ENCODE measurements around the gene MYO1F. TPM values are rescaled to one million over a fixed set of nuclear protein-coding genes. Genes with fewer than 3 reads are reported as not detected.

MYO1F gene
- total and polyA plus RNA-seq, 10 of the 15 experiments (the other 5 are each of a cell fraction or from before 2014, with no cell fraction given): 3.5 to 49.4 (median 31.3) TPM

DNA sequence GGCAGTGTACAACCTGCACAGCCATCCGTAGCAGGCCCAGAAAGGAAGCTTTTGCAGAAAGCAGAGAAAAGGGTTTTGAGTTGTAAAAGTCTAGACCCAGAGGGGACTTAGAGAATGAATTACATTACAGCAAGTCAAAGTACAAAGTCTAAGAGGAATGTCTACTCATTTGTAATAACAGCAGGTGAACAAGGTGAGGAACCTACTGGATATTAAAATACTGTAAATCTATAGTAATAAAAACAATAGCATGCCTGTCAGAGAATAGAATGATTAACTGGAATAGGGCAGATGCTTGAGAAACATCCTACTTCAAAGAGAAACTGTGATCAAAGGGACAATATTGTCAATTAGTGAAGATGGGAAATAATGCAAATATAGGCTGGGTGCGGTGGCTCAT lies 45.0 kb downstream of the MYO1F start:
- ChIA-PET RAD21 (ENCODE audit: unreplicated experiment) (no interaction called here), CTCF (no interaction called here), SMC1A (ENCODE audit: uncharacterized antibody, unreplicated experiment) (no interaction called here), POLR2A (interaction anchor here (0.6 kb wide), 1 partner anchor 13 kb away, joined by 4 read pairs; no protein-coding TSS in a partner anchor)
- Histone ChIP-seq H2AFZ (ENCODE audit: control insufficient read depth, low read depth, low read length) (no peak overlapping the region), H3K36me3 (ENCODE audit: control insufficient read depth in 2 of 2, insufficient read depth in 2 of 2, low read length in 1 of 2) (no peaks in the 10 kb centered on the region), H3K4me3 (no peak overlapping the region), H3K4me1 (ENCODE audit: control insufficient read depth, insufficient read depth, low read length) (no peaks in the 10 kb centered on the region), H3K4me2 (ENCODE audit: control insufficient read depth, insufficient read depth) (no peak overlapping the region), H3K79me2 (ENCODE audit: control insufficient read depth, insufficient read depth, low read length) (no peaks in the 10 kb centered on the region), H3K9me3 (replicated peaks; ENCODE audit: control insufficient read depth, insufficient read depth, low read length) (no peaks in the 10 kb centered on the region; the same call in 2 of the 3 replicates), H3K27me3 (replicated peaks in 1 of 2; ENCODE audit: control insufficient read depth in 2 of 2, insufficient read depth in 2 of 2, low read length in 1 of 2) (no peaks in the 10 kb centered on the region), H4K20me1 (ENCODE audit: control insufficient read depth, insufficient read depth) (no peaks in the 10 kb centered on the region), H3K9ac (ENCODE audit: control insufficient read depth, insufficient read depth, low read length) (no peak overlapping the region), H3K27ac (ENCODE audit: control insufficient read depth, insufficient read depth) (no peak overlapping the region)
- 51% methylated on average over 2 of the region's 2 CpGs for WGBS (ENCODE audit: insufficient coverage, insufficient replicate concordance, low lambda C conversion rate, missing lambda C conversion rate)
- DNase-seq (ENCODE audit: low read depth, low spot score) (no peak), FAIRE-seq (no peak), ATAC-seq (no peak)
- in situ Hi-C loops (cut with MboI): no loop called here
- no TSS peak for BruUV-seq (replicated peaks)
- intact Hi-C loops (cut with micrococcal nuclease; ENCODE audit: unreplicated experiment): no loop called here
- TF ChIP-seq TAF1 (IDR thresholded peaks at IDR 0.05; ENCODE audit: borderline replicate concordance, low read depth, low read length): no peak
- TF ChIP-seq RELA (IDR thresholded peaks at IDR 0.05; ENCODE audit: borderline replicate concordance, partially characterized antibody): no peak
- TF ChIP-seq SPI1 (IDR thresholded peaks at IDR 0.05; ENCODE audit: borderline replicate concordance, insufficient read depth, low read depth, low read length): no peak
- TF ChIP-seq GABPA (IDR thresholded peaks at IDR 0.05; ENCODE audit: low read depth): no peak
- no peak for TF ChIP-seq HDAC2 (IDR thresholded peaks at IDR 0.05)
- TF ChIP-seq ESRRA (IDR thresholded peaks at IDR 0.05; ENCODE audit: low read length): no peak
- TF ChIP-seq, protein P1, sequence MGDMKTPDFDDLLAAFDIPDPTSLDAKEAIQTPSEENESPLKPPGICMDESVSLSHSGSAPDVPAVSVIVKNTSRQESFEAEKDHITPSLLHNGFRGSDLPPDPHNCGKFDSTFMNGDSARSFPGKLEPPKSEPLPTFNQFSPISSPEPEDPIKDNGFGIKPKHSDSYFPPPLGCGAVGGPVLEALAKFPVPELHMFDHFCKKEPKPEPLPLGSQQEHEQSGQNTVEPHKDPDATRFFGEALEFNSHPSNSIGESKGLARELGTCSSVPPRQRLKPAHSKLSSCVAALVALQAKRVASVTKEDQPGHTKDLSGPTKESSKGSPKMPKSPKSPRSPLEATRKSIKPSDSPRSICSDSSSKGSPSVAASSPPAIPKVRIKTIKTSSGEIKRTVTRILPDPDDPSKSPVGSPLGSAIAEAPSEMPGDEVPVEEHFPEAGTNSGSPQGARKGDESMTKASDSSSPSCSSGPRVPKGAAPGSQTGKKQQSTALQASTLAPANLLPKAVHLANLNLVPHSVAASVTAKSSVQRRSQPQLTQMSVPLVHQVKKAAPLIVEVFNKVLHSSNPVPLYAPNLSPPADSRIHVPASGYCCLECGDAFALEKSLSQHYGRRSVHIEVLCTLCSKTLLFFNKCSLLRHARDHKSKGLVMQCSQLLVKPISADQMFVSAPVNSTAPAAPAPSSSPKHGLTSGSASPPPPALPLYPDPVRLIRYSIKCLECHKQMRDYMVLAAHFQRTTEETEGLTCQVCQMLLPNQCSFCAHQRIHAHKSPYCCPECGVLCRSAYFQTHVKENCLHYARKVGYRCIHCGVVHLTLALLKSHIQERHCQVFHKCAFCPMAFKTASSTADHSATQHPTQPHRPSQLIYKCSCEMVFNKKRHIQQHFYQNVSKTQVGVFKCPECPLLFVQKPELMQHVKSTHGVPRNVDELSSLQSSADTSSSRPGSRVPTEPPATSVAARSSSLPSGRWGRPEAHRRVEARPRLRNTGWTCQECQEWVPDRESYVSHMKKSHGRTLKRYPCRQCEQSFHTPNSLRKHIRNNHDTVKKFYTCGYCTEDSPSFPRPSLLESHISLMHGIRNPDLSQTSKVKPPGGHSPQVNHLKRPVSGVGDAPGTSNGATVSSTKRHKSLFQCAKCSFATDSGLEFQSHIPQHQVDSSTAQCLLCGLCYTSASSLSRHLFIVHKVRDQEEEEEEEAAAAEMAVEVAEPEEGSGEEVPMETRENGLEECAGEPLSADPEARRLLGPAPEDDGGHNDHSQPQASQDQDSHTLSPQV (IDR thresholded peaks at IDR 0.05): no peak
- no peak for TF ChIP-seq ATF7 (IDR thresholded peaks at IDR 0.05; ENCODE audit: low read depth)
- no peak for TF ChIP-seq NFYB (IDR thresholded peaks at IDR 0.05; ENCODE audit: insufficient read depth, low read depth, low read length)
- TF ChIP-seq, protein P2, sequence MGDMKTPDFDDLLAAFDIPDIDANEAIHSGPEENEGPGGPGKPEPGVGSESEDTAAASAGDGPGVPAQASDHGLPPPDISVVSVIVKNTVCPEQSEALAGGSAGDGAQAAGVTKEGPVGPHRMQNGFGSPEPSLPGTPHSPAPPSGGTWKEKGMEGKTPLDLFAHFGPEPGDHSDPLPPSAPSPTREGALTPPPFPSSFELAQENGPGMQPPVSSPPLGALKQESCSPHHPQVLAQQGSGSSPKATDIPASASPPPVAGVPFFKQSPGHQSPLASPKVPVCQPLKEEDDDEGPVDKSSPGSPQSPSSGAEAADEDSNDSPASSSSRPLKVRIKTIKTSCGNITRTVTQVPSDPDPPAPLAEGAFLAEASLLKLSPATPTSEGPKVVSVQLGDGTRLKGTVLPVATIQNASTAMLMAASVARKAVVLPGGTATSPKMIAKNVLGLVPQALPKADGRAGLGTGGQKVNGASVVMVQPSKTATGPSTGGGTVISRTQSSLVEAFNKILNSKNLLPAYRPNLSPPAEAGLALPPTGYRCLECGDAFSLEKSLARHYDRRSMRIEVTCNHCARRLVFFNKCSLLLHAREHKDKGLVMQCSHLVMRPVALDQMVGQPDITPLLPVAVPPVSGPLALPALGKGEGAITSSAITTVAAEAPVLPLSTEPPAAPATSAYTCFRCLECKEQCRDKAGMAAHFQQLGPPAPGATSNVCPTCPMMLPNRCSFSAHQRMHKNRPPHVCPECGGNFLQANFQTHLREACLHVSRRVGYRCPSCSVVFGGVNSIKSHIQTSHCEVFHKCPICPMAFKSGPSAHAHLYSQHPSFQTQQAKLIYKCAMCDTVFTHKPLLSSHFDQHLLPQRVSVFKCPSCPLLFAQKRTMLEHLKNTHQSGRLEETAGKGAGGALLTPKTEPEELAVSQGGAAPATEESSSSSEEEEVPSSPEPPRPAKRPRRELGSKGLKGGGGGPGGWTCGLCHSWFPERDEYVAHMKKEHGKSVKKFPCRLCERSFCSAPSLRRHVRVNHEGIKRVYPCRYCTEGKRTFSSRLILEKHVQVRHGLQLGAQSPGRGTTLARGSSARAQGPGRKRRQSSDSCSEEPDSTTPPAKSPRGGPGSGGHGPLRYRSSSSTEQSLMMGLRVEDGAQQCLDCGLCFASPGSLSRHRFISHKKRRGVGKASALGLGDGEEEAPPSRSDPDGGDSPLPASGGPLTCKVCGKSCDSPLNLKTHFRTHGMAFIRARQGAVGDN (IDR thresholded peaks at IDR 0.05): no peak
- TF ChIP-seq IRF4 (IDR thresholded peaks at IDR 0.05; ENCODE audit: low read depth, low read length): no peak
- TF ChIP-seq, protein P3, sequence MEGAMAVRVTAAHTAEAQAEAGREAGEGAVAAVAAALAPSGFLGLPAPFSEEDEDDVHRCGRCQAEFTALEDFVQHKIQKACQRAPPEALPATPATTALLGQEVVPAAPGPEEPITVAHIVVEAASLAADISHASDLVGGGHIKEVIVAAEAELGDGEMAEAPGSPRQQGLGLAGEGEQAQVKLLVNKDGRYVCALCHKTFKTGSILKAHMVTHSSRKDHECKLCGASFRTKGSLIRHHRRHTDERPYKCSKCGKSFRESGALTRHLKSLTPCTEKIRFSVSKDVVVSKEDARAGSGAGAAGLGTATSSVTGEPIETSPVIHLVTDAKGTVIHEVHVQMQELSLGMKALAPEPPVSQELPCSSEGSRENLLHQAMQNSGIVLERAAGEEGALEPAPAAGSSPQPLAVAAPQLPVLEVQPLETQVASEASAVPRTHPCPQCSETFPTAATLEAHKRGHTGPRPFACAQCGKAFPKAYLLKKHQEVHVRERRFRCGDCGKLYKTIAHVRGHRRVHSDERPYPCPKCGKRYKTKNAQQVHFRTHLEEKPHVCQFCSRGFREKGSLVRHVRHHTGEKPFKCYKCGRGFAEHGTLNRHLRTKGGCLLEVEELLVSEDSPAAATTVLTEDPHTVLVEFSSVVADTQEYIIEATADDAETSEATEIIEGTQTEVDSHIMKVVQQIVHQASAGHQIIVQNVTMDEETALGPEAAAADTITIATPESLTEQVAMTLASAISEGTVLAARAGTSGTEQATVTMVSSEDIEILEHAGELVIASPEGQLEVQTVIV (IDR thresholded peaks at IDR 0.05; ENCODE audit: borderline replicate concordance, partially characterized antibody): no peak
- no peak for TF ChIP-seq CHD4 (IDR thresholded peaks at IDR 0.05)
